ENCODE results near the gene POLR2J3. TPM values are rescaled to one million over a fixed set of nuclear protein-coding genes. Genes with fewer than 3 reads are reported as not detected.
"Not testable (repeated sequence)": the region's sequence is repeated elsewhere in the genome, so short reads cannot be mapped to it uniquely, and the experiment has no call there.

POLR2J3 gene
- total and polyA plus RNA-seq, 2 donors (not counting 1 experiment from before 2014, with no cell fraction given), result 166 to 192 TPM

DNA sequence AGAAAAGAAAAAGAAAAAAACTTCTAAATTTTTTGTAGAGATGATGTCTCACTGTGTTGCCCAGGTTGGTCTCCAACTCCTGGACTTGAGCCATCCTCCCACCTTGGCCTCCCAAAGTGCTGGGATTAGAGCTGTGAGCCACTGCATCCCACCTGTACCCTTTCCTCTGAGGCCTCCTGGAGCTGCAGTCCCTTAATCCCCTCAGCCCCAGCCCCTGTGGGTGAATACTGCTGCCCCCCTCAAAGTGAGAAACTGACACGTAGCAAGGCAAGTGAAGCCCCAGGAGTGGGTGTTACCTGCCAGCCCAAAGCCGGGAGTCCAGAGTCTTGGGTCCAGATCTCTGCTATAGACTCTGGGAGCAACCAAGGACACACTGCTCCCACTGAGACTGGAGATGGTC lies 47.6 kb downstream of the POLR2J3 start:
- H3K9me3 Mint-ChIP-seq (ENCODE audit: insufficient read depth); H4K20me1 ChIP-seq (ENCODE audit: control insufficient read depth, insufficient read depth, low read length, poor library complexity, severe bottlenecking); H2AFZ ChIP-seq (ENCODE audit: insufficient read depth, low read depth, low read length, poor library complexity, severe bottlenecking); H3K36me3 ChIP-seq (replicated peaks in 1 of 2; ENCODE audit: control extremely low read depth in 1 of 2, control insufficient read depth in 1 of 2, extremely low read depth in 1 of 2, insufficient read depth in 2 of 2, low read length in 1 of 2); DNase-seq; H3K27me3 ChIP-seq (replicated peaks in 1 of 4; ENCODE audit: control extremely low read depth in 1 of 4, control insufficient read depth in 3 of 4, insufficient read depth in 4 of 4, low read length in 3 of 4); ATAC-seq (ENCODE audit: low read depth); POLR2A ChIA-PET; H3K4me3 ChIP-seq (ENCODE audit: control extremely low read depth in 1 of 5, extremely low read depth in 1 of 5, insufficient read depth in 1 of 5, low read depth in 2 of 5, low read length in 4 of 5); H3K27ac ChIP-seq (ENCODE audit: low read length in 2 of 2); H3K4me3 Mint-ChIP-seq; H3K79me2 ChIP-seq (ENCODE audit: control insufficient read depth, insufficient read depth, low read length); H3K27ac Mint-ChIP-seq; H3K9ac ChIP-seq (ENCODE audit: low read length); H3K27me3 Mint-ChIP-seq; intact Hi-C loops (cut with micrococcal nuclease); CTCF ChIA-PET; H3K9me3 ChIP-seq (ENCODE audit: control extremely low read depth in 1 of 3, control insufficient read depth in 2 of 3, insufficient read depth in 1 of 3, low read length in 2 of 3); H3K4me1 ChIP-seq (ENCODE audit: control insufficient read depth in 2 of 2, insufficient read depth in 2 of 2, low read length in 2 of 2); H3K4me1 Mint-ChIP-seq; H3K4me2 ChIP-seq (replicated peaks; ENCODE audit: low read depth, low read length, poor library complexity, severe bottlenecking): not testable (repeated sequence)
- no CpG with 5 or more reads among the region's 2 CpGs for WGBS (ENCODE audit: insufficient coverage)

DNA sequence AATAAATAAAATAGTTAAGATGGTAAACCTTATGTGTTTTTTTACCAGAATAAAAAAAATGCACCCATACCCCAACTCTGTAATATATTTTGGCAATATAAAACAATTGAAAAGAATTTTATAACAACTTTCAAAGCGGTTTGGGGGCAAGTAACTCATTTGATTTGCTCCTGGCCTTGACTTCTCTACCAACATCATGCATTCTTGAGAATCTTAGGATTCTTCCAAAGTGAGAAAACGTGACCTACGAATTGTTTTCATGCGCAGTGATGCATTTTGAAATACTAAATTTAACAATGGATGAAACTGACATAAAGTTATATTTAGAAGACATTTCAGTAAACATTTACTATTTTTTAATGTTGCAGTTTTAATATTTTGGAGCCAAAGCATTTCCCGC lies 51.6 kb downstream of the POLR2J3 start:
- intact Hi-C loops (cut with micrococcal nuclease); ATAC-seq (ENCODE audit: low read depth); H3K36me3 ChIP-seq (replicated peaks in 1 of 2; ENCODE audit: control extremely low read depth in 1 of 2, control insufficient read depth in 1 of 2, extremely low read depth in 1 of 2, insufficient read depth in 2 of 2, low read length in 1 of 2); H3K9ac ChIP-seq (ENCODE audit: low read length); H3K9me3 Mint-ChIP-seq (ENCODE audit: insufficient read depth); DNase-seq; H3K79me2 ChIP-seq (ENCODE audit: control insufficient read depth, insufficient read depth, low read length); H3K4me3 ChIP-seq (ENCODE audit: control extremely low read depth in 1 of 5, extremely low read depth in 1 of 5, insufficient read depth in 1 of 5, low read depth in 2 of 5, low read length in 4 of 5); H3K27ac ChIP-seq (ENCODE audit: low read length in 2 of 2); H3K9me3 ChIP-seq (ENCODE audit: control extremely low read depth in 1 of 3, control insufficient read depth in 2 of 3, insufficient read depth in 1 of 3, low read length in 2 of 3); H3K27me3 Mint-ChIP-seq; H4K20me1 ChIP-seq (ENCODE audit: control insufficient read depth, insufficient read depth, low read length, poor library complexity, severe bottlenecking); H3K4me1 Mint-ChIP-seq; H2AFZ ChIP-seq (ENCODE audit: insufficient read depth, low read depth, low read length, poor library complexity, severe bottlenecking); H3K27ac Mint-ChIP-seq; H3K4me2 ChIP-seq (replicated peaks; ENCODE audit: low read depth, low read length, poor library complexity, severe bottlenecking); H3K4me3 Mint-ChIP-seq; H3K4me1 ChIP-seq (ENCODE audit: control insufficient read depth in 2 of 2, insufficient read depth in 2 of 2, low read length in 2 of 2); H3K27me3 ChIP-seq (replicated peaks in 1 of 4; ENCODE audit: control extremely low read depth in 1 of 4, control insufficient read depth in 3 of 4, insufficient read depth in 4 of 4, low read length in 3 of 4); POLR2A ChIA-PET; CTCF ChIA-PET: not testable (repeated sequence)
- WGBS (ENCODE audit: insufficient coverage), result no CpG with 5 or more reads among the region's 5 CpGs

DNA sequence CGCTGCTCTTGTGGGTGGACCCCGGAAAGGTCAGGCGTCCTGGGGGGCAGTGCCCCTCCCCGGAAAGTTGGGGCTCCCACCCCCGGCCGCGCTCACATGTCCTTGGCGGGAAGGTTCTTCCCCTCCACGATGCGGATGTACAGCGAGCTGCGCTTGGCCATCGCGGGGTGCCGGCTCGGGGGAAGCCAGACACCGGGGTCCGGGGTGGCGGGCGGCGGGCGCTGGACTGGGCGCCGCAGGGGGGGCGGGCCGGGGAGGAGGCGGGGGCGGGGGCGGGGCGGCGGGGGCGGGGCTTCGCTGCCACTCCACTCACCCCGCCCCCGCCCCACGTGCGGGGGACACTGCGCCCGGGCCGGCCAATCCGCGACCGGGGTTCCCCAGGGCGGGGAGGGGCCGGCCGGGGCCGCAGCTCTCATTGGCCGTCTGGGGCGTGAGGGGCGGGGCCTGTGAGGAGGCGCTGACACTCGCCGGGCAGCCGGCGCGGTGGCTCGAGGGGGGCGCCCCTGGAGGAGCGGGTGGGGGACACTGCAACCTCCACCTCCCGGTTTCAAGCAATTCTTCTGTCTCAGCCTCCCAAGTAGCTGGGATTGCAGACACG lies 54.7 kb downstream of the POLR2J3 start, which contains the start of gene RASA4B:
RASA4B (minus strand) TSS at position 228 of the 598 bp plus-strand sequence; CDS start at position 161, 67 bp downstream.
- H3K9ac ChIP-seq (ENCODE audit: low read length); H3K27ac Mint-ChIP-seq; H4K20me1 ChIP-seq (ENCODE audit: control insufficient read depth, insufficient read depth, low read length, poor library complexity, severe bottlenecking); H3K9me3 ChIP-seq (ENCODE audit: control extremely low read depth in 1 of 3, control insufficient read depth in 2 of 3, insufficient read depth in 1 of 3, low read length in 2 of 3); H3K27me3 Mint-ChIP-seq; POLR2A ChIA-PET; H2AFZ ChIP-seq (ENCODE audit: insufficient read depth, low read depth, low read length, poor library complexity, severe bottlenecking); CTCF ChIA-PET; H3K36me3 ChIP-seq (replicated peaks in 1 of 2; ENCODE audit: control extremely low read depth in 1 of 2, control insufficient read depth in 1 of 2, extremely low read depth in 1 of 2, insufficient read depth in 2 of 2, low read length in 1 of 2); H3K4me1 Mint-ChIP-seq; H3K4me2 ChIP-seq (replicated peaks; ENCODE audit: low read depth, low read length, poor library complexity, severe bottlenecking); H3K9me3 Mint-ChIP-seq (ENCODE audit: insufficient read depth); H3K27me3 ChIP-seq (replicated peaks in 1 of 4; ENCODE audit: control extremely low read depth in 1 of 4, control insufficient read depth in 3 of 4, insufficient read depth in 4 of 4, low read length in 3 of 4); intact Hi-C loops (cut with micrococcal nuclease); H3K4me1 ChIP-seq (ENCODE audit: control insufficient read depth in 2 of 2, insufficient read depth in 2 of 2, low read length in 2 of 2); H3K27ac ChIP-seq (ENCODE audit: low read length in 2 of 2); H3K79me2 ChIP-seq (ENCODE audit: control insufficient read depth, insufficient read depth, low read length): not testable (repeated sequence)
- peak within 1 kb of the TSS in 1 of 5 experiments; percentile 23 for H3K4me3 ChIP-seq (ENCODE audit: control extremely low read depth in 1 of 5, extremely low read depth in 1 of 5, insufficient read depth in 1 of 5, low read depth in 2 of 5, low read length in 4 of 5)
- ATAC-seq (ENCODE audit: low read depth), result peak; percentile 96
- no CpG with 5 or more reads among the region's 61 CpGs for WGBS (ENCODE audit: insufficient coverage)
- DNase-seq, result peak; percentile 48
- peak within 1 kb of the TSS; percentile 50 for H3K4me3 Mint-ChIP-seq

Other genes starting within 250 kb of the POLR2J3 start
- gene SPDYE6, start 216.1 kb downstream of the POLR2J3 start, total RNA-seq, result not detected in 2 replicates
- gene SPDYE6, start 216.1 kb downstream of the POLR2J3 start, polyA plus RNA-seq, result not detected in 2 replicates
- gene PRKRIP1, start 176.2 kb downstream of the POLR2J3 start, total RNA-seq, result 57.9 and 59.1 TPM in 2 replicates
- 57.1 and 72.9 TPM in 2 replicates for gene PRKRIP1, start 176.2 kb downstream of the POLR2J3 start, polyA plus RNA-seq
- 450 and 461 TPM in 2 replicates for gene ORAI2, start 139.0 kb downstream of the POLR2J3 start, total RNA-seq
- gene ORAI2, start 139.0 kb downstream of the POLR2J3 start, polyA plus RNA-seq, result 139 and 177 TPM in 2 replicates
- 8.6 and 11.0 TPM in 2 replicates for gene ALKBH4, start 107.7 kb downstream of the POLR2J3 start, total RNA-seq
- 2.2 and 6.2 TPM in 2 replicates for gene ALKBH4, start 107.7 kb downstream of the POLR2J3 start, polyA plus RNA-seq
- gene LRWD1, start 107.6 kb downstream of the POLR2J3 start, total RNA-seq, result 83.7 and 91.6 TPM in 2 replicates
- 58.2 and 98.6 TPM in 2 replicates for gene LRWD1, start 107.6 kb downstream of the POLR2J3 start, polyA plus RNA-seq
- gene POLR2J, start 93.7 kb downstream of the POLR2J3 start, total RNA-seq, result 28.1 and 34.0 TPM in 2 replicates
- gene POLR2J, start 93.7 kb downstream of the POLR2J3 start, polyA plus RNA-seq, result 28.4 and 83.0 TPM in 2 replicates
- 15.6 and 20.6 TPM in 2 replicates for gene RASA4B, start 54.8 kb downstream of the POLR2J3 start, total RNA-seq
- 23.1 and 26.4 TPM in 2 replicates for gene RASA4B, start 54.8 kb downstream of the POLR2J3 start, polyA plus RNA-seq
- 68.2 and 79.9 TPM in 2 replicates for gene UPK3BL2, start 28.9 kb downstream of the POLR2J3 start, total RNA-seq
- 127 and 143 TPM in 2 replicates for gene UPK3BL2, start 28.9 kb downstream of the POLR2J3 start, polyA plus RNA-seq
- gene SPDYE2, start 21.4 kb downstream of the POLR2J3 start, total RNA-seq, result 0.47 and 0.58 TPM in 2 replicates
- 0.07 TPM in 1 of 2 replicates, not detected in the other for gene SPDYE2, start 21.4 kb downstream of the POLR2J3 start, polyA plus RNA-seq
- 47.0 and 49.3 TPM in 2 replicates for gene RASA4, start 44.2 kb upstream of the POLR2J3 start, total RNA-seq
- 32.0 and 35.7 TPM in 2 replicates for gene RASA4, start 44.2 kb upstream of the POLR2J3 start, polyA plus RNA-seq
- 85.4 and 97.7 TPM in 2 replicates for gene UPK3BL1, start 70.2 kb upstream of the POLR2J3 start, total RNA-seq
- 189 and 203 TPM in 2 replicates for gene UPK3BL1, start 70.2 kb upstream of the POLR2J3 start, polyA plus RNA-seq
- not detected in 2 replicates for gene SPDYE2B, start 77.7 kb upstream of the POLR2J3 start, total RNA-seq
- gene SPDYE2B, start 77.7 kb upstream of the POLR2J3 start, polyA plus RNA-seq, result not detected in 2 replicates
- 53.0 and 61.1 TPM in 2 replicates for gene POLR2J2, start 99.1 kb upstream of the POLR2J3 start, total RNA-seq
- gene POLR2J2, start 99.1 kb upstream of the POLR2J3 start, polyA plus RNA-seq, result 9.6 and 16.7 TPM in 2 replicates
- gene FAM185A, start 176.4 kb upstream of the POLR2J3 start, total RNA-seq, result 11.8 and 12.9 TPM in 2 replicates
- 5.9 and 6.0 TPM in 2 replicates for gene FAM185A, start 176.4 kb upstream of the POLR2J3 start, polyA plus RNA-seq

Data from B cell (primary cell).